SK-N-SH (cell line): ENCODE results near the gene SP7. TPM values are rescaled to one million over a fixed set of nuclear protein-coding genes. Genes with fewer than 3 reads are reported as not detected.

Source experiments
- CTCF ChIA-PET: fragments of 300-600, 350-600 bp; formaldehyde crosslinking; extraction: SDS; loops from one replicate; lab custom pipeline; 2021; lab: Yijun Ruan, JAX
- POLR2A ChIA-PET: fragments of 350-600 bp; sonication (Branson Sonifier 250); formaldehyde crosslinking; extraction: SDS; loops from one replicate; lab custom pipeline; 2020; ENCODE audit warnings: antibody characterized with exemption, inconsistent platforms; lab: Yijun Ruan, JAX
- DNase-seq: peaks from one replicate; pipeline ENCODE4 v3.0.0; 2012
- H2AFZ ChIP-seq: fragments of 200-600 bp; sonication (generic); 2 replicates; pipeline ENCODE4 v1.8.1; 2016; ENCODE audit warnings: antibody characterized with exemption, mild to moderate bottlenecking, low read depth
- H3F3A ChIP-seq: fragments of 200-600 bp; sonication (generic); replicated peaks from 2 replicates; pipeline ENCODE3; 2016; ENCODE audit warnings: antibody characterized with exemption, mild to moderate bottlenecking; ENCODE audit not compliant: insufficient read depth
- H3K27ac ChIP-seq, 2 experiments: fragments of 200-500 bp in 1 of 2; fragments of 200-600 bp in 1 of 2; sonication (Bioruptor generic) in 1 of 2; sonication (generic), shearing (Covaris generic) in 1 of 2; 2 replicates each; pipeline versions ENCODE4 v1.5.1 to v1.6.1; 2014 to 2016; ENCODE audit warnings: low read depth in 2 of 2, inconsistent platforms in 1 of 2, low read length in 1 of 2, mild to moderate bottlenecking in 1 of 2, mixed read lengths in 1 of 2
- H3K27me3 ChIP-seq: fragments of 200-600 bp; sonication (generic), shearing (Covaris generic); 2 replicates; pipeline ENCODE4 v1.6.1; 2016; ENCODE audit warnings: mixed run types; ENCODE audit not compliant: insufficient read depth
- H3K36me3 ChIP-seq, 2 experiments: fragments of 200-500 bp in 1 of 2; fragments of 200-600 bp in 1 of 2; sonication (Bioruptor generic) in 1 of 2; sonication (generic) in 1 of 2; replicated peaks in 1 of 2; 2 replicates each; pipeline versions ENCODE3 to v1.5.1; 2014 to 2016; ENCODE audit warnings: low read length in 1 of 2, mild to moderate bottlenecking in 1 of 2; ENCODE audit not compliant: insufficient read depth in 2 of 2, control insufficient read depth in 1 of 2
- H3K4me1 ChIP-seq, 2 experiments: fragments of 200-500 bp in 1 of 2; fragments of 200-600 bp in 1 of 2; sonication (Bioruptor generic) in 1 of 2; sonication (generic), shearing (Covaris generic) in 1 of 2; 2 replicates each; pipeline versions ENCODE4 v1.5.1 to v1.6.1; 2014 to 2016; ENCODE audit warnings: low read depth in 1 of 2, low read length in 1 of 2, mixed run types in 1 of 2; ENCODE audit not compliant: insufficient read depth in 2 of 2, control insufficient read depth in 1 of 2
- H3K4me2 ChIP-seq: fragments of 200-600 bp; sonication (generic), shearing (Covaris generic); 2 replicates; pipeline ENCODE4 v1.6.1; 2017; ENCODE audit warnings: mixed run types
- H3K4me3 ChIP-seq, 2 experiments: fragments of 200-500 bp in 1 of 2; fragments of 200-600 bp in 1 of 2; sonication (Bioruptor generic) in 1 of 2; sonication (generic), shearing (Covaris generic) in 1 of 2; 2 replicates each; pipeline versions ENCODE4 v1.5.1 to v1.8.1; 2014 to 2016; ENCODE audit warnings: low read depth in 2 of 2, inconsistent platforms in 1 of 2, low read length in 1 of 2, mild to moderate bottlenecking in 1 of 2, mixed read lengths in 1 of 2, moderate library complexity in 1 of 2
- H3K79me2 ChIP-seq: fragments of 200-600 bp; sonication (generic); 2 replicates; pipeline ENCODE4 v1.8.1; 2017; ENCODE audit warnings: mild to moderate bottlenecking; ENCODE audit not compliant: insufficient read depth
- H3K9ac ChIP-seq: fragments of 200-600 bp; sonication (generic); 2 replicates; pipeline ENCODE4 v1.6.1; 2017; ENCODE audit warnings: mixed run types
- H3K9me2 ChIP-seq: fragments of 200-600 bp; sonication (generic); 2 replicates; pipeline ENCODE4 v1.6.1; 2017; ENCODE audit warnings: mixed run types
- H3K9me3 ChIP-seq: fragments of 200-600 bp; sonication (generic); 2 replicates; pipeline ENCODE4 v1.6.1; 2017; ENCODE audit warnings: mixed run types, mild to moderate bottlenecking, moderate library complexity
- H4K20me1 ChIP-seq: fragments of 200-600 bp; sonication (generic); 2 replicates; pipeline ENCODE4 v1.6.1; 2017; ENCODE audit warnings: mild to moderate bottlenecking, mixed run types; ENCODE audit not compliant: insufficient read depth
- EP300 ChIP-seq, 2 experiments: IDR thresholded peaks; 2 replicates each; pipeline versions ENCODE4 v1.4.0 to v1.6.1; 2012; ENCODE audit warnings: borderline replicate concordance in 1 of 2, low read depth in 1 of 2, low read length in 1 of 2
- EZH2phosphoT487 ChIP-seq: fragments of 200-600 bp; sonication (generic); IDR thresholded peaks from 2 replicates; pipeline ENCODE4 v1.6.1; 2017; ENCODE audit warnings: low read depth, mixed run types, mild to moderate bottlenecking, antibody characterized with exemption, moderate library complexity, borderline replicate concordance
- FOSL2 ChIP-seq: IDR thresholded peaks from 2 replicates; pipeline ENCODE4 v1.4.0; 2012; ENCODE audit warnings: low read depth, mild to moderate bottlenecking, moderate library complexity, borderline replicate concordance
- FOXJ3 ChIP-seq: sonication (generic); formaldehyde crosslinking; IDR thresholded peaks from 2 replicates; pipeline ENCODE4 v1.5.1; 2020; ENCODE audit warnings: mild to moderate bottlenecking, missing genetic modification reagents
- GATA2 ChIP-seq: sonication (generic); formaldehyde crosslinking; IDR thresholded peaks from 2 replicates; pipeline ENCODE4 v1.5.0; 2020; ENCODE audit warnings: mild to moderate bottlenecking, missing genetic modification reagents
- JUND ChIP-seq: IDR thresholded peaks from 2 replicates; pipeline ENCODE4 v1.4.0; 2012
- NRF1 ChIP-seq: IDR thresholded peaks from 2 replicates; pipeline ENCODE4 v1.6.1; 2012; ENCODE audit warnings: low read depth, mild to moderate bottlenecking, low read length
- POLR2AphosphoS5 ChIP-seq: IDR thresholded peaks from 2 replicates; pipeline ENCODE4 v1.6.1; 2012; ENCODE audit warnings: low read depth, low read length
- SIN3A ChIP-seq: IDR thresholded peaks from 2 replicates; pipeline ENCODE4 v1.6.1; 2012; ENCODE audit warnings: low read depth, mild to moderate bottlenecking, low read length, moderate library complexity, borderline replicate concordance
- SMC3 ChIP-seq: IDR thresholded peaks from 2 replicates; pipeline ENCODE4 v1.6.1; 2012; ENCODE audit warnings: low read depth, low read length, improper control_type of control experiment
- YY1 ChIP-seq: IDR thresholded peaks from 2 replicates; pipeline ENCODE4 v1.4.0; 2012; ENCODE audit warnings: low read depth, mild to moderate bottlenecking
- ZBTB33 ChIP-seq: IDR thresholded peaks from 2 replicates; pipeline ENCODE4 v1.4.0; 2012; ENCODE audit warnings: low read depth, borderline replicate concordance
- WGBS: methylation state at CpG from one replicate; pipeline ENCODE4 v1.1.6; 2017; ENCODE audit warnings: low lambda C conversion rate; 5-methylcytosine and 5-hydroxymethylcytosine counted together
- polyA plus RNA-seq, 3 experiments: library from polyadenylated mRNA; depleted of rRNA; stranded (reverse); fragments of >200 nt; gene quantifications; 2 replicates each; pipeline ENCODE4 v1.2.3, GENCODE V29; 2012
- TF ChIP-seq, protein P1 (sequence below): IDR thresholded peaks from 2 replicates; pipeline ENCODE4; 2012
- TF ChIP-seq, protein P2 (sequence below): fragments of 150-350 bp; IDR thresholded peaks from 2 replicates; pipeline ENCODE4 v1.6.1; 2017; ENCODE audit warnings: antibody characterized with exemption, low read length, low read depth, borderline replicate concordance

SP7 gene
- polyA plus RNA-seq, 1 of the 3 experiments (the other 2 are of a cell fraction), result not detected

- CTCF ChIA-PET, result interaction anchor here (1.5 to 3.0 kb wide), 7 partner anchors 8 to 121 kb away, joined by 3 to 16 read pairs (median 10); partner anchors contain the start of genes AAAS and ESPL1
- no peak for DNase-seq
- Histone ChIP-seq H3K9me2 (no peaks in the 10 kb centered on the region), H3K79me2 (0 out of 2 replicates have a peak, but pooled peaks cover 5% of the 10 kb centered on the region), H3K27me3 (no peaks in the 10 kb centered on the region), H3K4me2 (no peak overlapping the region), H3K27ac (no peak overlapping the region), H2AFZ (no peak overlapping the region), H4K20me1 (no peaks in the 10 kb centered on the region), H3K36me3 (peaks cover 8 to 19% of the 10 kb centered on the region in 2 experiments), H3K9ac (no peak overlapping the region), H3F3A (no peaks in the 10 kb centered on the region), H3K4me3 (no peak overlapping the region), H3K9me3 (no peaks in the 10 kb centered on the region), H3K4me1 (no peaks in the 10 kb centered on the region)
- 96% methylated on average over 8 of the region's 9 CpGs for WGBS
- no peak for TF ChIP-seq FOXJ3 (CRISPR knock-in tag)
- TF ChIP-seq SIN3A, result no peak
- TF ChIP-seq GATA2 (CRISPR knock-in tag), result no peak
- no peak for TF ChIP-seq ZBTB33
- no peak for TF ChIP-seq SMC3
- TF ChIP-seq, protein P1, sequence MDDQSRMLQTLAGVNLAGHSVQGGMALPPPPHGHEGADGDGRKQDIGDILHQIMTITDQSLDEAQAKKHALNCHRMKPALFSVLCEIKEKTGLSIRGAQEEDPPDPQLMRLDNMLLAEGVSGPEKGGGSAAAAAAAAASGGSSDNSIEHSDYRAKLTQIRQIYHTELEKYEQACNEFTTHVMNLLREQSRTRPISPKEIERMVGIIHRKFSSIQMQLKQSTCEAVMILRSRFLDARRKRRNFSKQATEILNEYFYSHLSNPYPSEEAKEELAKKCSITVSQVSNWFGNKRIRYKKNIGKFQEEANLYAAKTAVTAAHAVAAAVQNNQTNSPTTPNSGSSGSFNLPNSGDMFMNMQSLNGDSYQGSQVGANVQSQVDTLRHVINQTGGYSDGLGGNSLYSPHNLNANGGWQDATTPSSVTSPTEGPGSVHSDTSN, result no peak
- no peak for TF ChIP-seq JUND
- no peak for TF ChIP-seq POLR2AphosphoS5
- TF ChIP-seq, protein P2, sequence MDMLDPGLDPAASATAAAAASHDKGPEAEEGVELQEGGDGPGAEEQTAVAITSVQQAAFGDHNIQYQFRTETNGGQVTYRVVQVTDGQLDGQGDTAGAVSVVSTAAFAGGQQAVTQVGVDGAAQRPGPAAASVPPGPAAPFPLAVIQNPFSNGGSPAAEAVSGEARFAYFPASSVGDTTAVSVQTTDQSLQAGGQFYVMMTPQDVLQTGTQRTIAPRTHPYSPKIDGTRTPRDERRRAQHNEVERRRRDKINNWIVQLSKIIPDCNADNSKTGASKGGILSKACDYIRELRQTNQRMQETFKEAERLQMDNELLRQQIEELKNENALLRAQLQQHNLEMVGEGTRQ, result no peak
- no peak for TF ChIP-seq YY1
- no peak for TF ChIP-seq EP300 (IDR thresholded peaks at IDR 0.05; ENCODE audit: borderline replicate concordance in 1 of 2, low read depth in 1 of 2, low read length in 1 of 2)
- TF ChIP-seq EZH2phosphoT487, result no peak
- no peak for TF ChIP-seq FOSL2
- no peak for TF ChIP-seq NRF1
- POLR2A ChIA-PET, result no interaction called here
Observed at GRCh38 chr12:53279888-53280498, 56.2 kb downstream of the SP7 start.
